IMR-90 (cell line): ENCODE measurements around the gene TMEM245. TPM values are rescaled to one million over a fixed set of nuclear protein-coding genes. Genes with fewer than 3 reads are reported as not detected.

ENCODE experiments used
- NFE2L2 ChIP-seq: fragments of 150-350 bp; IDR thresholded peaks from 2 replicates; pipeline ENCODE4 v1.6.1; 2016; ENCODE audit warnings: low read depth, mild to moderate bottlenecking, low read length
- polyA plus RNA-seq, 3 experiments: library from polyadenylated mRNA; depleted of rRNA; stranded (reverse); fragments of >200 nt; gene quantifications; 2 replicates each; pipeline ENCODE4 v1.2.3, GENCODE V29; 2012; ENCODE audit warnings: low replicate concordance in 1 of 3
- total RNA-seq: library from RNA; depleted of rRNA; stranded (reverse); fragments of >200 nt; gene quantifications from 2 replicates; pipeline ENCODE4 v1.2.3, GENCODE V29; 2012
- TF ChIP-seq, protein P1 (sequence below): fragments of 150-350 bp; IDR thresholded peaks from 2 replicates; pipeline ENCODE4 v1.6.1; 2017; ENCODE audit warnings: mild to moderate bottlenecking, antibody characterized with exemption, low read length, low read depth
- TF ChIP-seq, protein P2 (sequence below): fragments of 150-350 bp; IDR thresholded peaks from 2 replicates; pipeline ENCODE4 v1.6.1; 2016; ENCODE audit warnings: low read depth, mild to moderate bottlenecking, low read length, moderate library complexity, borderline replicate concordance

TMEM245 gene
- total and polyA plus RNA-seq, 2 of the 4 experiments (the other 2 are of a cell fraction), result 24.8 to 57.9 TPM

DNA sequence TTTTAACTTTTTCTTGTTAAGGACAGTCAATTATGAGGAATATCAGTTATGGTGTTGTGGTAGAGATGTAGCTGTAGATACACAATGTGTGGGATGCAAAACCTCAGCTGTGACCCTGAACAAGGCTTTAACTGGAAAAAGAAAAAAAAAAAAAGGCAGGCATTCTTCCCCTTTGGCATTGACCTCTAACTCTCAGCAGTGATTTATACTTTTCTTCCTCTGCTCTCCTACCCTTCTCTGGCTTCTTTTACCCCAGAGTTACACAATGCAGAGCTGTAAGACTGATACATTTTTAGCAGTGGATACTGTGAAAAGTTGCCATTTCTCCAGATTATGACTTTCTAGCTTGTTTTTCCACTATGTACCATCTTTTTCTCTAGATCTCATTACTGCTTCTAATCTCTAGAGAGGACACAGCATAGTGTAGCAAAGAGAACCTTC is 108.5 kb downstream of the TMEM245 start (continued):
- TF ChIP-seq, protein P1, sequence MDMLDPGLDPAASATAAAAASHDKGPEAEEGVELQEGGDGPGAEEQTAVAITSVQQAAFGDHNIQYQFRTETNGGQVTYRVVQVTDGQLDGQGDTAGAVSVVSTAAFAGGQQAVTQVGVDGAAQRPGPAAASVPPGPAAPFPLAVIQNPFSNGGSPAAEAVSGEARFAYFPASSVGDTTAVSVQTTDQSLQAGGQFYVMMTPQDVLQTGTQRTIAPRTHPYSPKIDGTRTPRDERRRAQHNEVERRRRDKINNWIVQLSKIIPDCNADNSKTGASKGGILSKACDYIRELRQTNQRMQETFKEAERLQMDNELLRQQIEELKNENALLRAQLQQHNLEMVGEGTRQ, result no peak
- no peak for TF ChIP-seq NFE2L2
- TF ChIP-seq, protein P2, sequence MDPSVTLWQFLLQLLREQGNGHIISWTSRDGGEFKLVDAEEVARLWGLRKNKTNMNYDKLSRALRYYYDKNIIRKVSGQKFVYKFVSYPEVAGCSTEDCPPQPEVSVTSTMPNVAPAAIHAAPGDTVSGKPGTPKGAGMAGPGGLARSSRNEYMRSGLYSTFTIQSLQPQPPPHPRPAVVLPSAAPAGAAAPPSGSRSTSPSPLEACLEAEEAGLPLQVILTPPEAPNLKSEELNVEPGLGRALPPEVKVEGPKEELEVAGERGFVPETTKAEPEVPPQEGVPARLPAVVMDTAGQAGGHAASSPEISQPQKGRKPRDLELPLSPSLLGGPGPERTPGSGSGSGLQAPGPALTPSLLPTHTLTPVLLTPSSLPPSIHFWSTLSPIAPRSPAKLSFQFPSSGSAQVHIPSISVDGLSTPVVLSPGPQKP, result no peak
